Measurements from ENCODE around the gene KASH5.
"Not testable (repeated sequence)": the region's sequence is repeated elsewhere in the genome, so short reads cannot be mapped to it uniquely, and the experiment has no call there.

GRCh38 chr19:49461130-49461529 is 73.1 kb downstream of the KASH5 start:
- not testable (repeated sequence) for TF ChIP-seq CTCF (IDR thresholded peaks at IDR 0.05; ENCODE audit: insufficient read depth, low read length); POLR2AphosphoS5 (IDR thresholded peaks at IDR 0.05; ENCODE audit: low read depth); REST (IDR thresholded peaks at IDR 0.05; ENCODE audit: insufficient replicate concordance, low read depth); GABPA (IDR thresholded peaks at IDR 0.05; ENCODE audit: low read depth)
